Measurements from ENCODE around the gene RASEF.

GRCh38 chr9:82998409-82998808, 64.5 kb downstream of the RASEF start:
- TF ChIP-seq CTCF (IDR thresholded peaks at IDR 0.05) = no peak
- no peak for TF ChIP-seq POLR2A (IDR thresholded peaks at IDR 0.05)

Measured in prostate gland (tissue), 2 donors.